ENCODE results near the gene VDR.

GRCh38 chr12:47795814-47796411, 108.9 kb downstream of the VDR start:
- TF ChIP-seq EZH2 (IDR thresholded peaks at IDR 0.05) (no peak), POLR2AphosphoS5 (IDR thresholded peaks at IDR 0.05; ENCODE audit: borderline replicate concordance, low read depth, low read length) (no peak), FOXP2 (optimal IDR thresholded peaks at IDR 0.05; ENCODE audit: control extremely low read depth, extremely low read length, insufficient read depth) (no peak)
